HepG2 (cell line): ENCODE measurements around the gene IGDCC3. TPM values are rescaled to one million over a fixed set of nuclear protein-coding genes. Genes with fewer than 3 reads are reported as not detected.

Experiments
- CCAR2 ChIP-seq: fragments of 200-400 bp; formaldehyde crosslinking; optimal IDR thresholded peaks from 2 replicates; pipeline ENCODE3; 2018; ENCODE audit warnings: low read depth, mild to moderate bottlenecking, low read length, moderate library complexity
- HIC2 ChIP-seq: sonication (generic); formaldehyde crosslinking; IDR thresholded peaks from 2 replicates; pipeline ENCODE4 v1.9.0; 2022; ENCODE audit warnings: low read depth, missing genetic modification reagents
- KDM2A ChIP-seq: sonication (generic); formaldehyde crosslinking; IDR thresholded peaks from 2 replicates; pipeline ENCODE4 v1.4.0; 2020; ENCODE audit warnings: low read depth, missing genetic modification reagents, borderline replicate concordance
- MXD1 ChIP-seq: sonication (generic); formaldehyde crosslinking; IDR thresholded peaks from 2 replicates; pipeline ENCODE4 v1.4.0; 2020; ENCODE audit warnings: mild to moderate bottlenecking, missing genetic modification reagents
- NFE2L1 ChIP-seq: sonication (generic); formaldehyde crosslinking; IDR thresholded peaks from 2 replicates; pipeline ENCODE4 v1.4.0; 2020; ENCODE audit warnings: missing genetic modification reagents, mild to moderate bottlenecking, borderline replicate concordance
- NFKBIZ ChIP-seq: IDR thresholded peaks from 2 replicates; pipeline ENCODE4 v1.6.1; 2018; ENCODE audit warnings: missing genetic modification reagents, missing compliant biosample characterization
- PREB ChIP-seq: sonication (generic); formaldehyde crosslinking; IDR thresholded peaks from 2 replicates; pipeline ENCODE4 v1.4.0; 2020; ENCODE audit warnings: missing genetic modification reagents
- PRMT3 ChIP-seq: sonication (generic); formaldehyde crosslinking; IDR thresholded peaks from 2 replicates; pipeline ENCODE4 v1.8.1; 2022; ENCODE audit warnings: low read depth, mild to moderate bottlenecking, moderate library complexity, missing genetic modification reagents, borderline replicate concordance
- RFXANK ChIP-seq: IDR thresholded peaks from 2 replicates; pipeline ENCODE4 v1.6.1; 2016
- XRCC5 ChIP-seq: fragments of 200-400 bp; formaldehyde crosslinking; optimal IDR thresholded peaks from 2 replicates; pipeline ENCODE3; 2017; ENCODE audit warnings: mild to moderate bottlenecking, low read length
- ZBTB25 ChIP-seq: IDR thresholded peaks from 2 replicates; pipeline ENCODE4 v1.6.1; 2018; ENCODE audit warnings: missing genetic modification reagents
- ZNF101 ChIP-seq: sonication (generic); formaldehyde crosslinking; IDR thresholded peaks from 2 replicates; pipeline ENCODE4 v1.4.0; 2020; ENCODE audit warnings: mild to moderate bottlenecking, low read depth, missing genetic modification reagents, borderline replicate concordance
- ZNF256 ChIP-seq: sonication (generic); formaldehyde crosslinking; conservative IDR thresholded peaks from 2 replicates; pipeline ENCODE4 v1.4.0; 2020; ENCODE audit warnings: missing genetic modification reagents
- ZNF749 ChIP-seq: sonication (generic); formaldehyde crosslinking; IDR thresholded peaks from 2 replicates; pipeline ENCODE4 v1.8.0; 2022; ENCODE audit warnings: mild to moderate bottlenecking, missing genetic modification reagents, moderate library complexity, borderline replicate concordance
- ZNF773 ChIP-seq: sonication (generic); formaldehyde crosslinking; IDR thresholded peaks from 2 replicates; pipeline ENCODE4 v1.4.0; 2020; ENCODE audit warnings: missing genetic modification reagents, borderline replicate concordance
- ZSCAN12 ChIP-seq: sonication (generic); formaldehyde crosslinking; IDR thresholded peaks from 2 replicates; pipeline ENCODE4 v1.9.0; 2021; ENCODE audit warnings: mild to moderate bottlenecking, missing genetic modification reagents
- polyA plus RNA-seq, 8 experiments: library from polyadenylated mRNA; depleted of rRNA in 3 of 8; stranded (reverse) in 7 of 8; unstranded in 1 of 8; fragments of >200 nt; fragmentation: Illumina TruSeq in 4 of 8; extraction: Trizol in 4 of 8; gene quantifications; 2 replicates each; pipeline versions ENCODE4 v1.2.1 to v1.2.3, GENCODE V29; 2011 to 2016; ENCODE audit warnings: low read depth in 4 of 8, missing spikeins in 1 of 8, mixed read lengths in 1 of 8; ENCODE audit not compliant: insufficient read depth in 1 of 8
- total RNA-seq, 5 experiments: library from RNA; depleted of rRNA; stranded (reverse); fragments of >200 nt; fragmentation: Illumina TruSeq; extraction: Trizol; gene quantifications; 2 replicates each; pipeline ENCODE4 v1.2.3, GENCODE V29; 2016; ENCODE audit warnings: low read depth in 1 of 5

The IGDCC3 gene
- total and polyA plus RNA-seq, 2 of the 13 experiments (the other 11 are each of a cell fraction or from before 2014, with no cell fraction given) = 30.1 to 51.8 TPM

GRCh38 chr15:65384895-65385869, 7.4 kb upstream of the IGDCC3 start (continued):
- TF ChIP-seq ZNF749 (CRISPR knock-in tag) (0 out of 2 replicates have a peak, but pooled peaks have one; percentile 62), PREB (CRISPR knock-in tag) (no peak), RFXANK (peak; percentile 67; the same call in 1 of the 2 replicates), XRCC5 (peak; percentile 94), KDM2A (CRISPR knock-in tag) (peak; percentile 77), CCAR2 (no peak), ZNF773 (CRISPR knock-in tag) (no peak), NFKBIZ (CRISPR knock-in tag) (peak; percentile 48; the same call in 1 of the 2 replicates), HIC2 (0 out of 2 replicates have a peak, but pooled peaks have one; percentile 15), ZBTB25 (CRISPR knock-in tag) (peak; percentile 51; the same call in 1 of the 2 replicates), PRMT3 (CRISPR knock-in tag) (no peak), MXD1 (CRISPR knock-in tag) (peak; percentile 88; the same call in 1 of the 2 replicates), ZNF256 (CRISPR knock-in tag) (no peak), NFE2L1 (no peak), ZNF101 (CRISPR knock-in tag) (no peak), ZSCAN12 (CRISPR knock-in tag) (no peak)
